Measurements from ENCODE around the gene ADCY7. TPM values are rescaled to one million over a fixed set of nuclear protein-coding genes. Genes with fewer than 3 reads are reported as not detected.

Gene ADCY7
- total RNA-seq, 1 donor from 2014 or later, result 30.3 TPM

GRCh38 chr16:50280932-50281331 is 14.6 kb downstream of the ADCY7 start:
- Histone ChIP-seq H2AFZ (ENCODE audit: low read depth, low read length) (no peak overlapping the region), H3K4me1 (ENCODE audit: insufficient read depth, low read length) (no peaks in the 10 kb centered on the region), H3K4me2 (ENCODE audit: low read length) (no peak overlapping the region), H3K79me2 (ENCODE audit: insufficient read depth, low read length) (peaks cover 2% of the 10 kb centered on the region), H3K9me3 (ENCODE audit: insufficient read depth, low read depth, low read length) (no peaks in the 10 kb centered on the region), H3K27ac (ENCODE audit: low read depth, low read length) (no peak overlapping the region), H3K4me3 (ENCODE audit: insufficient read depth, low read depth, low read length) (no peak overlapping the region), H3K27me3 (ENCODE audit: insufficient read depth, low read length) (no peaks in the 10 kb centered on the region), H3K36me3 (ENCODE audit: insufficient read depth, low read length) (no peaks in the 10 kb centered on the region), H3K9ac (ENCODE audit: low read length) (no peak overlapping the region), H4K20me1 (ENCODE audit: insufficient read depth, low read length) (peaks cover 82% of the 10 kb centered on the region)
- H3K9me3 Mint-ChIP-seq (ENCODE audit: unreplicated experiment), result peaks cover 5% of the 10 kb centered on the region
- no peak overlapping the region for H3K27ac Mint-ChIP-seq (ENCODE audit: unreplicated experiment)
- peaks cover 9% of the 10 kb centered on the region for H3K36me3 Mint-ChIP-seq (ENCODE audit: low read depth, unreplicated experiment)
- no peak for FAIRE-seq
- no peak for DNase-seq (ENCODE audit: low read depth)
- H3K27me3 Mint-ChIP-seq (ENCODE audit: low read depth, unreplicated experiment), result peaks cover 1% of the 10 kb centered on the region
- TF ChIP-seq EZH2 (IDR thresholded peaks at IDR 0.05; ENCODE audit: insufficient read depth, low read length) (no peak), CTCF (IDR thresholded peaks at IDR 0.05; ENCODE audit: insufficient read depth, low read depth, low read length) (no peak)
- peaks cover 15% of the 10 kb centered on the region for H3K4me1 Mint-ChIP-seq (ENCODE audit: low read depth, unreplicated experiment)
- no peak overlapping the region for H3K4me3 Mint-ChIP-seq (ENCODE audit: unreplicated experiment)

- Mint-ChIP-seq H3K4me1 (ENCODE audit: low read depth, unreplicated experiment) (peaks cover 15% of the 10 kb centered on the region), H3K27ac (ENCODE audit: unreplicated experiment) (no peak overlapping the region), H3K4me3 (ENCODE audit: unreplicated experiment) (no peak overlapping the region), H3K36me3 (ENCODE audit: low read depth, unreplicated experiment) (peaks cover 11% of the 10 kb centered on the region), H3K9me3 (ENCODE audit: unreplicated experiment) (peaks cover 7% of the 10 kb centered on the region), H3K27me3 (ENCODE audit: low read depth, unreplicated experiment) (peaks cover 1% of the 10 kb centered on the region)
- Histone ChIP-seq H3K27ac (ENCODE audit: low read depth, low read length) (no peak overlapping the region), H3K4me1 (ENCODE audit: insufficient read depth, low read length) (no peaks in the 10 kb centered on the region), H3K4me2 (ENCODE audit: low read length) (no peak overlapping the region), H3K9ac (ENCODE audit: low read length) (no peak overlapping the region), H3K4me3 (ENCODE audit: insufficient read depth, low read depth, low read length) (no peak overlapping the region), H3K9me3 (ENCODE audit: insufficient read depth, low read depth, low read length) (no peaks in the 10 kb centered on the region), H4K20me1 (ENCODE audit: insufficient read depth, low read length) (peaks cover 81% of the 10 kb centered on the region), H3K79me2 (ENCODE audit: insufficient read depth, low read length) (peaks cover 1% of the 10 kb centered on the region), H3K27me3 (ENCODE audit: insufficient read depth, low read length) (no peaks in the 10 kb centered on the region), H3K36me3 (ENCODE audit: insufficient read depth, low read length) (no peaks in the 10 kb centered on the region), H2AFZ (ENCODE audit: low read depth, low read length) (no peak overlapping the region)
- FAIRE-seq (no peak), DNase-seq (ENCODE audit: low read depth) (no peak)
- TF ChIP-seq EZH2 (IDR thresholded peaks at IDR 0.05; ENCODE audit: insufficient read depth, low read length) (no peak), CTCF (IDR thresholded peaks at IDR 0.05; ENCODE audit: insufficient read depth, low read depth, low read length) (no peak)
These were observed 15.1 kb downstream of the ADCY7 start for GRCh38 chr16:50281391-50282009.

GRCh38 chr16:50282010-50282538 is 15.7 kb downstream of the ADCY7 start:
- H3K36me3 Mint-ChIP-seq (ENCODE audit: low read depth, unreplicated experiment), result peaks cover 13% of the 10 kb centered on the region
- TF ChIP-seq CTCF (IDR thresholded peaks at IDR 0.05; ENCODE audit: insufficient read depth, low read depth, low read length), result no peak
- no peak for TF ChIP-seq EZH2 (IDR thresholded peaks at IDR 0.05; ENCODE audit: insufficient read depth, low read length)
- peak; percentile 64 for DNase-seq (ENCODE audit: low read depth)
- Histone ChIP-seq H3K4me1 (ENCODE audit: insufficient read depth, low read length) (no peaks in the 10 kb centered on the region), H2AFZ (ENCODE audit: low read depth, low read length) (no peak overlapping the region), H3K9me3 (ENCODE audit: insufficient read depth, low read depth, low read length) (no peaks in the 10 kb centered on the region), H3K4me3 (ENCODE audit: insufficient read depth, low read depth, low read length) (no peak overlapping the region), H3K36me3 (ENCODE audit: insufficient read depth, low read length) (no peaks in the 10 kb centered on the region), H3K9ac (ENCODE audit: low read length) (no peak overlapping the region), H3K27me3 (ENCODE audit: insufficient read depth, low read length) (no peaks in the 10 kb centered on the region), H3K27ac (ENCODE audit: low read depth, low read length) (no peak overlapping the region), H3K4me2 (ENCODE audit: low read length) (no peak overlapping the region), H4K20me1 (ENCODE audit: insufficient read depth, low read length) (peaks cover 76% of the 10 kb centered on the region), H3K79me2 (ENCODE audit: insufficient read depth, low read length) (no peaks in the 10 kb centered on the region)
- no peak for FAIRE-seq
- no peak overlapping the region for H3K4me3 Mint-ChIP-seq (ENCODE audit: unreplicated experiment)
- H3K27ac Mint-ChIP-seq (ENCODE audit: unreplicated experiment), result no peak overlapping the region
- H3K27me3 Mint-ChIP-seq (ENCODE audit: low read depth, unreplicated experiment), result peaks cover 1% of the 10 kb centered on the region
- H3K9me3 Mint-ChIP-seq (ENCODE audit: unreplicated experiment), result peaks cover 9% of the 10 kb centered on the region
- H3K4me1 Mint-ChIP-seq (ENCODE audit: low read depth, unreplicated experiment), result peaks cover 15% of the 10 kb centered on the region
